Measurements from ENCODE around the gene KIAA1549.
"Not testable (repeated sequence)": the region's sequence is repeated elsewhere in the genome, so short reads cannot be mapped to it uniquely, and the experiment has no call there.

KIAA1549 gene

GRCh38 chr7:138825049-138825721, 156.0 kb downstream of the KIAA1549 start:
- Histone ChIP-seq H3K4me3 (ENCODE audit: insufficient read depth, low read depth, low read length) (no peak overlapping the region), H3K36me3 (ENCODE audit: control insufficient read depth, insufficient read depth, low read length) (no peaks in the 10 kb centered on the region), H3K27me3 (ENCODE audit: control insufficient read depth, insufficient read depth, low read length, poor library complexity, severe bottlenecking) (no peaks in the 10 kb centered on the region), H3K27ac (ENCODE audit: insufficient read depth, low read depth, low read length, poor library complexity, severe bottlenecking) (no peak overlapping the region), H3K4me1 (ENCODE audit: control insufficient read depth, insufficient read depth, low read length) (no peaks in the 10 kb centered on the region), H3K9me3 (ENCODE audit: control insufficient read depth, low read length) (no peaks in the 10 kb centered on the region)
- WGBS, 2 experiments, result 93 to 98% methylated on average over 11 of the region's 11 CpGs

DNA sequence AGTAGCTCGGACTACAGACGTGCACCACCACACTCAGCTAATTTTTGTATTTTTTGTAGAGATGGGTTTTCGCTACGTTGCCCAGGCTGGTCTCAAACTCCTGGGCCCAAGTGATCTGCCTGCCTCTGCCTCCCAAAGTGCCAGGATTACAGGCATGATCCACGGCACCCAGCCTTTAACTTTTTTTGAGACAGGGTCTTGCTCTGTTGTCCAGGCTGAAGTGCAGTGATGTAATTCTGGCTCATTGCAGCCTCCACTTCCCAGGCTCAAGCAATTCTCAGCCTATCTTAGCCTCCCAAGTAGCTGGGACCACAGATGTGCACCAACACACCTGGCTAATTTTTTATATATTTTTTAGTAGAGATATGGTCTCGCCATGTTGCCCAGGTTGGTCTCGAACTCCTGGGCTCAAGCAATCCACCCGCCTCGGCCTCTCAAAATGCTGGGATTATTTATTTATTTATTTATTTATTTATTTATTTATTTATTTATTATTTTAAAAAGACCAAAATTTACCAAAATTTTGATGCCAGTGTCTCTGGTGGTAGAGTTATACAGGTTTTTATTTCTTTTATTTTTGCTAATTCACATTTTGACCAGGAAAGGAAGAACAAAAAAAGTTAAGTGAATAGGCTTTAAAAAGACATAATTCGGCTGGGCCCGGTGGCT, 158.2 kb downstream of the KIAA1549 start:
- 86 to 89% methylated on average over 7 to 9 of the region's 11 CpGs for WGBS, 2 experiments
- no peak overlapping the region for H3K27ac ChIP-seq (ENCODE audit: insufficient read depth, low read depth, low read length, poor library complexity, severe bottlenecking)
- no peaks in the 10 kb centered on the region for H3K36me3 ChIP-seq (ENCODE audit: control insufficient read depth, insufficient read depth, low read length)
- no peaks in the 10 kb centered on the region for H3K27me3 ChIP-seq (ENCODE audit: control insufficient read depth, insufficient read depth, low read length, poor library complexity, severe bottlenecking)
- H3K4me3 ChIP-seq (ENCODE audit: insufficient read depth, low read depth, low read length), result no peak overlapping the region
- no peaks in the 10 kb centered on the region for H3K9me3 ChIP-seq (ENCODE audit: control insufficient read depth, low read length)
- H3K4me1 ChIP-seq (ENCODE audit: control insufficient read depth, insufficient read depth, low read length), result no peaks in the 10 kb centered on the region

GRCh38 chr7:138821912-138822311, 159.3 kb downstream of the KIAA1549 start:
- no peaks in the 10 kb centered on the region for H3K36me3 ChIP-seq (ENCODE audit: control insufficient read depth, insufficient read depth, low read length)
- H3K9me3 ChIP-seq (ENCODE audit: control insufficient read depth, low read length), result no peaks in the 10 kb centered on the region
- no peak overlapping the region for H3K4me3 ChIP-seq (ENCODE audit: insufficient read depth, low read depth, low read length)
- no peaks in the 10 kb centered on the region for H3K27me3 ChIP-seq (ENCODE audit: control insufficient read depth, insufficient read depth, low read length, poor library complexity, severe bottlenecking)
- no peaks in the 10 kb centered on the region for H3K4me1 ChIP-seq (ENCODE audit: control insufficient read depth, insufficient read depth, low read length)
- 92 to 94% methylated on average over 7 of the region's 7 CpGs for WGBS, 2 experiments
- no peak overlapping the region for H3K27ac ChIP-seq (ENCODE audit: insufficient read depth, low read depth, low read length, poor library complexity, severe bottlenecking)

GRCh38 chr7:138819625-138820024, 161.6 kb downstream of the KIAA1549 start:
- Histone ChIP-seq H3K27me3 (ENCODE audit: control insufficient read depth, insufficient read depth, low read length, poor library complexity, severe bottlenecking) (no peaks in the 10 kb centered on the region), H3K36me3 (ENCODE audit: control insufficient read depth, insufficient read depth, low read length) (no peaks in the 10 kb centered on the region)
- WGBS, 2 experiments, result 95 to 99% methylated on average over 3 of the region's 3 CpGs

GRCh38 chr7:138816650-138817049, 164.5 kb downstream of the KIAA1549 start:
- no peak overlapping the region for H3K4me3 ChIP-seq (ENCODE audit: insufficient read depth, low read depth, low read length)
- H3K4me1 ChIP-seq (ENCODE audit: control insufficient read depth, insufficient read depth, low read length), result no peaks in the 10 kb centered on the region
- H3K27ac ChIP-seq (ENCODE audit: insufficient read depth, low read depth, low read length, poor library complexity, severe bottlenecking), result no peak overlapping the region
- WGBS, 2 experiments, result 94 to 98% methylated on average over 1 of the region's 1 CpG
- no peaks in the 10 kb centered on the region for H3K27me3 ChIP-seq (ENCODE audit: control insufficient read depth, insufficient read depth, low read length, poor library complexity, severe bottlenecking)
- no peaks in the 10 kb centered on the region for H3K9me3 ChIP-seq (ENCODE audit: control insufficient read depth, low read length)
- no peaks in the 10 kb centered on the region for H3K36me3 ChIP-seq (ENCODE audit: control insufficient read depth, insufficient read depth, low read length)

More at GRCh38 chr7:138819625-138820024, 161.6 kb downstream of the KIAA1549 start:
- H3K4me1 ChIP-seq (ENCODE audit: control insufficient read depth, insufficient read depth, low read length), result no peaks in the 10 kb centered on the region
- H3K4me3 ChIP-seq (ENCODE audit: insufficient read depth, low read depth, low read length), result no peak overlapping the region
- H3K27ac ChIP-seq (ENCODE audit: insufficient read depth, low read depth, low read length, poor library complexity, severe bottlenecking), result no peak overlapping the region
- no peaks in the 10 kb centered on the region for H3K9me3 ChIP-seq (ENCODE audit: control insufficient read depth, low read length)

DNA sequence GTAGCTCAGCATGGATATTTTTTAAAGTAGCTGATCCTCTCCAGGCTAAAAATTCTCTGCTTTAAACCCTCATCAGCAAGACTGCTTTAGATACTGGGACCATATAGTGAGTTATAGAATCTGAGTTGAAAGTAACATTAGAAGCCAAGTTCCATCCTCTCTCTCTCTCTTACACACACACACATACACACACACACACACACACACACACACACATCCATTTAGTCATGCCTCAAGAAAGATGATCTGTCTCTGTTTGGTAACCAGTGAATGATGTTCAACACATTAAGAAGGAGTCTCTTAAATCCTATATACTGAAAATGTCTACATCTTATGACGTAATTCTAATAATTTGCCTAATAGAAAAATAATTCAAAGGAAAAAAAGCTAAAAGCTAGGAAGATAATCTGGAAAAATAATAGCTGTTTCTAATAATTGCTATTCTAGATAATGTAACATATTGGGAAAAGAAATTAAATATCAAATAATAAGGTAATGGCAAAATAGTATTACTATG, 166.3 kb downstream of the KIAA1549 start:
- Histone ChIP-seq H3K4me3 (ENCODE audit: insufficient read depth, low read depth, low read length) (no peak overlapping the region), H3K27ac (ENCODE audit: insufficient read depth, low read depth, low read length, poor library complexity, severe bottlenecking) (no peak overlapping the region), H3K4me1 (ENCODE audit: control insufficient read depth, insufficient read depth, low read length) (no peaks in the 10 kb centered on the region), H3K27me3 (ENCODE audit: control insufficient read depth, insufficient read depth, low read length, poor library complexity, severe bottlenecking) (no peaks in the 10 kb centered on the region), H3K36me3 (ENCODE audit: control insufficient read depth, insufficient read depth, low read length) (no peaks in the 10 kb centered on the region), H3K9me3 (ENCODE audit: control insufficient read depth, low read length) (no peaks in the 10 kb centered on the region)
- WGBS, 2 experiments, result no CpG with 5 or more reads among the region's 1 CpG

GRCh38 chr7:138813945-138814344, 167.2 kb downstream of the KIAA1549 start:
- no peak overlapping the region for H3K4me3 ChIP-seq (ENCODE audit: insufficient read depth, low read depth, low read length)
- H3K36me3 ChIP-seq (ENCODE audit: control insufficient read depth, insufficient read depth, low read length), result no peaks in the 10 kb centered on the region
- H3K4me1 ChIP-seq (ENCODE audit: control insufficient read depth, insufficient read depth, low read length), result no peaks in the 10 kb centered on the region
- H3K9me3 ChIP-seq (ENCODE audit: control insufficient read depth, low read length), result no peaks in the 10 kb centered on the region
- 94 to 100% methylated on average over 2 of the region's 2 CpGs for WGBS, 2 experiments
- H3K27ac ChIP-seq (ENCODE audit: insufficient read depth, low read depth, low read length, poor library complexity, severe bottlenecking), result no peak overlapping the region
- H3K27me3 ChIP-seq (ENCODE audit: control insufficient read depth, insufficient read depth, low read length, poor library complexity, severe bottlenecking), result no peaks in the 10 kb centered on the region

- H3K9me3 ChIP-seq (ENCODE audit: control insufficient read depth, low read length); H3K27me3 ChIP-seq (ENCODE audit: control insufficient read depth, insufficient read depth, low read length, poor library complexity, severe bottlenecking); H3K4me1 ChIP-seq (ENCODE audit: control insufficient read depth, insufficient read depth, low read length); H3K27ac ChIP-seq (ENCODE audit: insufficient read depth, low read depth, low read length, poor library complexity, severe bottlenecking); H3K36me3 ChIP-seq (ENCODE audit: control insufficient read depth, insufficient read depth, low read length); H3K4me3 ChIP-seq (ENCODE audit: insufficient read depth, low read depth, low read length): not testable (repeated sequence)
- 88 to 100% methylated on average over 1 of the region's 2 CpGs for WGBS, 2 experiments
These were observed 169.9 kb downstream of the KIAA1549 start for GRCh38 chr7:138811327-138811726.

GRCh38 chr7:138809346-138809745, 171.8 kb downstream of the KIAA1549 start:
- Histone ChIP-seq H3K27me3 (ENCODE audit: control insufficient read depth, insufficient read depth, low read length, poor library complexity, severe bottlenecking) (no peaks in the 10 kb centered on the region), H3K4me1 (ENCODE audit: control insufficient read depth, insufficient read depth, low read length) (no peaks in the 10 kb centered on the region), H3K36me3 (ENCODE audit: control insufficient read depth, insufficient read depth, low read length) (no peaks in the 10 kb centered on the region), H3K9me3 (ENCODE audit: control insufficient read depth, low read length) (no peaks in the 10 kb centered on the region), H3K4me3 (ENCODE audit: insufficient read depth, low read depth, low read length) (no peak overlapping the region), H3K27ac (ENCODE audit: insufficient read depth, low read depth, low read length, poor library complexity, severe bottlenecking) (no peak overlapping the region)
- WGBS, 2 experiments, result 91 to 97% methylated on average over 3 to 4 of the region's 4 CpGs

- Histone ChIP-seq H3K4me3 (ENCODE audit: insufficient read depth, low read depth, low read length) (no peak overlapping the region), H3K4me1 (ENCODE audit: control insufficient read depth, insufficient read depth, low read length) (no peaks in the 10 kb centered on the region), H3K27ac (ENCODE audit: insufficient read depth, low read depth, low read length, poor library complexity, severe bottlenecking) (no peak overlapping the region), H3K9me3 (ENCODE audit: control insufficient read depth, low read length) (no peaks in the 10 kb centered on the region), H3K36me3 (ENCODE audit: control insufficient read depth, insufficient read depth, low read length) (no peaks in the 10 kb centered on the region), H3K27me3 (ENCODE audit: control insufficient read depth, insufficient read depth, low read length, poor library complexity, severe bottlenecking) (no peaks in the 10 kb centered on the region)
- WGBS, 2 experiments, result 95 to 100% methylated on average over 1 of the region's 1 CpG
These were observed 176.6 kb downstream of the KIAA1549 start for GRCh38 chr7:138804618-138805017.
